Panc1 (cell line): ENCODE data around the gene CD44. TPM values are rescaled to one million over a fixed set of nuclear protein-coding genes. Genes with fewer than 3 reads are reported as not detected.

ENCODE experiments used
- ATAC-seq: fragments of 200-7000 bp; cut with Tn5 transposase; 2 replicates; pipeline ENCODE4 v1.9.1; 2020; ENCODE audit warnings: mild to moderate bottlenecking, moderate library complexity
- BruUV-seq: library from RNA; stranded (reverse); fragments of 400-500 nt; replicated peaks from 2 replicates; lab custom pipeline; 2021; lab: Mats Ljungman, UMichigan
- CTCF ChIA-PET: fragments of 300-600 bp; sonication (Branson Sonifier 250); formaldehyde crosslinking; loops from one replicate; lab custom pipeline; 2022; ENCODE audit warnings: antibody characterized with exemption; lab: Charles Lee
- POLR2A ChIA-PET: fragments of 300-600 bp; sonication (Branson Sonifier 250); formaldehyde crosslinking; loops from one replicate; lab custom pipeline; 2022; ENCODE audit warnings: antibody characterized with exemption; lab: Charles Lee
- DNase-seq: peaks from one replicate; pipeline ENCODE4 v3.0.0-alpha.2; 2010; ENCODE audit warnings: low read depth, low spot score
- H3K27ac ChIP-seq: 2 replicates; pipeline ENCODE4 v1.5.1; 2011; ENCODE audit warnings: mild to moderate bottlenecking, low read length, inconsistent platforms
- H3K27me3 ChIP-seq: fragments of 200-500 bp; sonication (Bioruptor generic); 2 replicates; pipeline ENCODE4 v1.6.0; 2014; ENCODE audit warnings: low read length, inconsistent platforms; ENCODE audit not compliant: control insufficient read depth, insufficient read depth
- H3K36me3 ChIP-seq: fragments of 200-500 bp; sonication (Bioruptor generic); 2 replicates; pipeline ENCODE4 v1.5.1; 2014; ENCODE audit warnings: inconsistent platforms, mild to moderate bottlenecking, low read length, moderate library complexity; ENCODE audit not compliant: control insufficient read depth, insufficient read depth
- H3K4me1 ChIP-seq: 2 replicates; pipeline ENCODE4 v1.5.1; 2011; ENCODE audit warnings: inconsistent platforms, mild to moderate bottlenecking, low read length, moderate library complexity; ENCODE audit not compliant: control insufficient read depth, insufficient read depth
- H3K4me3 ChIP-seq, 2 experiments: 2 replicates each; pipeline ENCODE4 v1.5.1; 2011 to 2012; ENCODE audit warnings: low read depth in 2 of 2, low read length in 2 of 2, mild to moderate bottlenecking in 2 of 2, inconsistent platforms in 1 of 2, moderate library complexity in 1 of 2
- H3K9me3 ChIP-seq: fragments of 200-500 bp; sonication (Bioruptor generic); 2 replicates; pipeline ENCODE4 v1.5.1; 2014; ENCODE audit warnings: low read depth, mild to moderate bottlenecking, inconsistent platforms, low read length, moderate library complexity; ENCODE audit not compliant: control insufficient read depth, insufficient read depth
- CTCF ChIP-seq: fragments of 450-650 bp; IDR thresholded peaks from 2 replicates; pipeline ENCODE4 v1.5.1; 2017; ENCODE audit warnings: mild to moderate bottlenecking
- POLR2AphosphoS5 ChIP-seq: IDR thresholded peaks from 2 replicates; pipeline ENCODE4 v1.6.1; 2012; ENCODE audit warnings: mild to moderate bottlenecking, low read depth, low read length, moderate library complexity
- REST ChIP-seq, 2 experiments: IDR thresholded peaks; 2 replicates each; pipeline ENCODE4 v1.6.1; 2011 to 2012; ENCODE audit warnings: low read depth in 2 of 2, control low read depth in 1 of 2, low read length in 1 of 2, mild to moderate bottlenecking in 1 of 2, moderate library complexity in 1 of 2; ENCODE audit not compliant: insufficient read depth in 1 of 2
- SIN3A ChIP-seq: IDR thresholded peaks from 2 replicates; pipeline ENCODE4 v1.6.1; 2012; ENCODE audit warnings: low read depth, mild to moderate bottlenecking, low read length, moderate library complexity, borderline replicate concordance; ENCODE audit not compliant: insufficient read depth
- TCF7L2 ChIP-seq: IDR thresholded peaks from 2 replicates; pipeline ENCODE4 v1.6.1; 2011; ENCODE audit warnings: mild to moderate bottlenecking, low read depth, low read length, inconsistent platforms
- in situ Hi-C: cut with HindIII; loops from 2 replicates; pipeline ENCODE4 v1.10.0; 2016; ENCODE audit warnings: low sequenced_read_pairs, low pct_unique_long_range_greater_than_20kb
- intact Hi-C: fragments of 100-400 bp; cut with micrococcal nuclease; formaldehyde crosslinking; loops from one replicate; pipeline ENCODE4 v1.10.0; 2022; ENCODE audit not compliant: unreplicated experiment
- total RNA-seq: library from RNA; stranded (reverse); gene quantifications from one replicate; pipeline ENCODE4 v1.2.1, GENCODE V29; 2021; ENCODE audit not compliant: unreplicated experiment

Gene CD44
- total RNA-seq, 1 experiment from 2014 or later: 1,819 TPM

GRCh38 chr11:35262735-35263134 is 123.8 kb downstream of the CD44 start:
- POLR2A ChIA-PET: no interaction called here
- in situ Hi-C loops: no loop called here
- H3K4me3 ChIP-seq: no peak overlapping the region
- CTCF ChIA-PET: no interaction called here
- H3K27me3 ChIP-seq: no peaks in the 10 kb centered on the region
- 0 out of 2 replicates have a peak, but pooled peaks cover 7% of the 10 kb centered on the region for H3K4me1 ChIP-seq
- H3K36me3 ChIP-seq: no peaks in the 10 kb centered on the region
- DNase-seq (no peak), ATAC-seq (no peak)
- TF ChIP-seq REST (IDR thresholded peaks at IDR 0.05; ENCODE audit: insufficient read depth in 1 of 2, low read depth in 2 of 2, low read length in 1 of 2) (peak in 1 of 2 experiments; percentile 68; a peak in 2 of 4 replicates), SIN3A (no peak)
- no TSS peak for BruUV-seq
- intact Hi-C loops: no loop called here
- H3K9me3 ChIP-seq: no peaks in the 10 kb centered on the region
- no peak overlapping the region for H3K27ac ChIP-seq

- POLR2A ChIA-PET: interaction anchor here (0.6 kb wide), 1 partner anchor 10 kb away, joined by 4 read pairs; no protein-coding TSS in a partner anchor
These were observed 126.9 kb downstream of the CD44 start for GRCh38 chr11:35265755-35266454.

More at GRCh38 chr11:35265755-35266454, 126.9 kb downstream of the CD44 start:
- H3K4me1 ChIP-seq: no peaks in the 10 kb centered on the region
- no TSS peak for BruUV-seq
- CTCF ChIA-PET: no interaction called here
- H3K36me3 ChIP-seq: no peaks in the 10 kb centered on the region
- intact Hi-C loops: no loop called here
- TF ChIP-seq TCF7L2 (no peak), SIN3A (no peak), REST (IDR thresholded peaks at IDR 0.05; ENCODE audit: insufficient read depth in 1 of 2, low read depth in 2 of 2, low read length in 1 of 2) (no peak), CTCF (no peak), POLR2AphosphoS5 (no peak)
- ATAC-seq (no peak), DNase-seq (no peak)
- in situ Hi-C loops: no loop called here
- H3K9me3 ChIP-seq: no peaks in the 10 kb centered on the region
- no peak overlapping the region for H3K4me3 ChIP-seq
- H3K27ac ChIP-seq: no peak overlapping the region
- H3K27me3 ChIP-seq: no peaks in the 10 kb centered on the region
